ENCODE results near the gene PRKCE.

DNA sequence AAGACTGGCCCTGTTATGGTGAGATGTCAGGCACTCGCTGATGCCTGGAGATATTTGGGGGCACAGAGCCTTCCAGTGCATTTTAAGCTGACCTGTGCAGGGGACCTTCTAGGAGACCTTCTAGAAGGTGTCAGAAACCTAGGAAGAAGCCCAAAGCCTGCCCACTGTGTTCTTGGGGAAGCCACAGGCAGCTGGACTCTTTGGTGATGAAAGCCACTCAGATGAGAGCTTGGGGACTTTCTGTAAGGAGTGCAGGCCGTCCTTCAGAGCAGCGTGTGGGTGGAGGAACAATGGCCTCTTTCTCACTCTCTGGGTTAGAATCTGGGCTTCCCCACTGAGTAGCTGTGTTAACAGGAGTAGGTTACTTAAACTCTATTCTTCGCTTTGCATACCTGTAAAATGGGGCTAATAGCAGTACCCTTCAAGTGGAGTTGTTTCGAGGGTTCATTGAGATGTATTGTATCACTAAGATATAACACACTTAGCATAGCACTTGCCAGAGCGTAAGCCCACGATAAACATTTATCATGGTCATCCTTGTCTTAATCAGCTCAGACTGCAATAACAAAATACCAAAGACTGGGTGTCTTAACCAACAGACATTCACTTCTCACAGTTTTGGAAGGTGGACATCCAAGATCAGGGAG is 323.4 kb downstream of the PRKCE start:
- TF ChIP-seq, protein P1, sequence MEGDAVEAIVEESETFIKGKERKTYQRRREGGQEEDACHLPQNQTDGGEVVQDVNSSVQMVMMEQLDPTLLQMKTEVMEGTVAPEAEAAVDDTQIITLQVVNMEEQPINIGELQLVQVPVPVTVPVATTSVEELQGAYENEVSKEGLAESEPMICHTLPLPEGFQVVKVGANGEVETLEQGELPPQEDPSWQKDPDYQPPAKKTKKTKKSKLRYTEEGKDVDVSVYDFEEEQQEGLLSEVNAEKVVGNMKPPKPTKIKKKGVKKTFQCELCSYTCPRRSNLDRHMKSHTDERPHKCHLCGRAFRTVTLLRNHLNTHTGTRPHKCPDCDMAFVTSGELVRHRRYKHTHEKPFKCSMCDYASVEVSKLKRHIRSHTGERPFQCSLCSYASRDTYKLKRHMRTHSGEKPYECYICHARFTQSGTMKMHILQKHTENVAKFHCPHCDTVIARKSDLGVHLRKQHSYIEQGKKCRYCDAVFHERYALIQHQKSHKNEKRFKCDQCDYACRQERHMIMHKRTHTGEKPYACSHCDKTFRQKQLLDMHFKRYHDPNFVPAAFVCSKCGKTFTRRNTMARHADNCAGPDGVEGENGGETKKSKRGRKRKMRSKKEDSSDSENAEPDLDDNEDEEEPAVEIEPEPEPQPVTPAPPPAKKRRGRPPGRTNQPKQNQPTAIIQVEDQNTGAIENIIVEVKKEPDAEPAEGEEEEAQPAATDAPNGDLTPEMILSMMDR (conservative IDR thresholded peaks at IDR 0.05; ENCODE audit: low read length): no peak
- TF ChIP-seq EZH2phosphoT487 (IDR thresholded peaks at IDR 0.05; ENCODE audit: borderline replicate concordance, low read depth, low read length): no peak

Data from OCI-LY7 (cell line).